Measurements from ENCODE around the gene MXRA7.
A peak's percentile ranks its signal among the peaks of the same experiment; 100 is the strongest.
"Not testable (repeated sequence)": the region's sequence is repeated elsewhere in the genome, so short reads cannot be mapped to it uniquely, and the experiment has no call there.

The MXRA7 gene, protein sequence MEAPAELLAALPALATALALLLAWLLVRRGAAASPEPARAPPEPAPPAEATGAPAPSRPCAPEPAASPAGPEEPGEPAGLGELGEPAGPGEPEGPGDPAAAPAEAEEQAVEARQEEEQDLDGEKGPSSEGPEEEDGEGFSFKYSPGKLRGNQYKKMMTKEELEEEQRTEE

DNA sequence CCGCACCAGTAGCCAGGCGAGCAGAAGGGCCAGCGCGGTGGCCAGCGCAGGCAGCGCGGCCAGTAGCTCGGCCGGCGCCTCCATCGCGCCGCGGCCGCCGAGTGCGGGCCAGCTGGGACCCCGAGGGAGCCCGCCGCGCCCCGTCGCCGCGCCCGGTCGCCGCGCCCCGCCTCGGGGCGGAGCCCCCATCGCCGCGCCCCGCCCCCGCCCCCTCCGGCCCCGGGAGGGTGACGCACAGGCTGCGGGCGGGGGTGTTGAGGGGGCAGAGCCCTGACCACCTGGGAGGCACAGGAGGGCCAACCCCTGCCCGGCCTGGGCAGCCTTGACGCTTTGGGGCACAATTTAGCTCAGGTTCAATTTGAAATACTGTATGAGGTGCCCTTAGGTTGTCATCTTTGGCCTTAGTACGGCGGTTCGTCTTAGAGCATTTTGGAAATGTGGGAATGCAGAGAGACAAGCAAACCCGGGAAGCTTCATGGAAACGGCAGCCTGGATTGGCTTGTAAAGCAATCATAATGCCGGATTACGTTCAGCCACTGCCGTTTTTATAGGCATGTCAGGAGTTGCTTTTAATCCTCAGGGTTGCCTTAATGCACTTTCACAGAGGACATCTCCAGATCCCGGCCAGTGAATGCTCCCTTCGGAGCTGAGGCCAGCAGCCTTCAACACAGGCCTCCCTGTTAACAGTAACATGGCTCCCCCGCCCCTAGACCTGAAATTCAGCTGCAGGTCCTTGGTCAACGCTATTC lies at the start of gene MXRA7:
MXRA7 (minus strand) TSS at position 103 of the 749 bp plus-strand sequence; CDS start at position 84, 19 bp downstream.
- peak; percentile 87 for DNase-seq (ENCODE audit: low spot score)

DNA sequence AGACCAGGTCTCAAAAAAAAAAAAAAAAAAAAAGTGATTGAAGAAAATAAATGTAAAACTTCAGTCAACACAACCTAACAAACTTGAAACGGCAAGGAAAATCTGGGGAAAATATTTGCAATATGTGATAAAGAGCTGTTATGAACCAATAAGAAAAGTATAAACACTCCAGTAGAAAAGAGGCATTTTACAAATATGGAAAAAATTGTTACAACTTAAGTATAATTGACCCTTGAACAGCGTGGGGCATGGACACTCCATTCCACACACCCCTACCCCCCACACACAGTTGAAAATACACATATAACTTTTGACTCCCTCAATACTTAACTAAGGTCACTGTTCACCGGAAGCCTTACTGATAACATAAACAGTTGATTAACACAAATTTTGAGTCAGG lies 47.8 kb upstream of the MXRA7 start:
- DNase-seq (ENCODE audit: low spot score): no peak

DNA sequence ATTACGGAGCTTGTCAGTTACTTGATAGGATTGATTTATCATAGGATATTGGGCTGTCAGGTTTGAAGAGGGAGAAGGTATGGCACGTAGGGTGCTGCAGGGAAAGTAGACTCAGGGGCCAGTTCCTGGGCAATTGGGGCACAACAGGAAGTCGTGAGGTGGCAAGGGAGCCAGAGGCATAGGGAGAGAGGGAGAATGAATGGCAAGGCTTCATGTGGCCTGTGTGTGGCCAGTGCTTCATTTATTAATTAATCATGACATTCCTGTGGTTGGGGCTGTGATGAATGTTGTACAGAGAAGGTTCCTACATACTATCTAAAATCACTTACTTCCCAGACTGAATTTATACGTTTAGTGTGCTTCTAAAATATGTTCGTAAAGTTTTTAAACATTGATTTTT lies 46.5 kb upstream of the MXRA7 start:
- no peak for DNase-seq (ENCODE audit: low spot score)

DNA sequence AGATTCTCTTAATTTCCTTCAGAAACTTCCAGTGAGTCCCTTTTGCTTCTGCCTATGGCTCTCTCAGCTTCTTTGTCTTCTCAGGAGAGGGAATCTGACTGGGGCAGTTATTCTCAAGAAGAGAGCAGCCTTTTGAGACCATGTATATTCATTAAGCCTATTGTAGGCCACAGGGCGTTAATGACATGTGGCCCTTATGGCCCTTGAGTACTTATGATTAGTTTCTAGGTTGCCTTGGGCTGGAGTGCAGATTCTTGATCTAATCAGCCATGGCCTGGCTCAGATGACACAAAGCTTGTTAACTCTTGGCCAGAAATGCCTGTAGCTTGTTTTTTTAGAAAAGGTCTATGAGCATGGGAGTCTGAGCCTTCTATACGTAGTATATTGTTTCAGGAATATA lies 44.5 kb upstream of the MXRA7 start:
- DNase-seq (ENCODE audit: low spot score): no peak

DNA sequence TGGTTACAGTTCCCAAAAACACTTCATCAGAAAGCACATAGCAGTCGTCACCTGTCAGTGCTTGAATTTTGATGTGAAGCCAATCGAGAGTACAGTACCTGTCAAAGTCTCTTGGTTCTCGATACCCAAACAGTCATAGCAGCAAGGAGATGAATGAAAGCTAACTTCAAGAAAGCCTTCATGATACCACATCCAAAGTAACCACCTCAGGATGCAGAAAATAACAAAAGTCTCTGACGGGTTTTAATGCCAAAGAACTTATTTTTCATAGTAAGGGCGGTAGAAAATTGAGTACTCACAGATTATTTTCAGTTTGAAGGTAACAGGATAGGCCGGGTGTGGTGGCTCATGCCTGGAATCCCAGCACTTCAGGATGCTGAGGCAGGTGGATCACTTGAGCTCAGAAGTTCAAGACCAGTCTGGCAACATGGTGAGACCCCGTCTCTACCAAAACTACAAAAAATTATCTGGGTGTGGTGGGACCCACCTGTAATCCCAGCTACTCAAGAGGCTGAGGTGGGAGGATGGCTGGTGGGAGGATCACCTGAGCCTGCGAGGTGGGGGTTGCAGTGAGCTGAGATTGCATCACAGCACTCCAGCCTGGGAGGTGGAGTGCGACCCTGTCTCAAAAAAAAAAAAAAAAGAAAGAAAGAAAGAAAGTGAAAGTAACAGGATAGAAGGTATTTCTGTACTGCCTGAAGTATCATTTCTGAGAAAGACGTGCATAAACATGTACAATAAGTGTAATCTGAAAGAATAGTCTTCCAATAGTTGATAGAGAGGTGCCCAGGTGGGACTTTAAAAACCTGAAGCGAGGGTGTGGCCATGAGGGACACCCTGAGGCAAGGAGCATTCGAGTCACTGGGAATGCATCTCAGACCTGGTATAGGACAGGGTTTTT lies 42.5 kb upstream of the MXRA7 start:
- no peak for DNase-seq (ENCODE audit: low spot score)

DNA sequence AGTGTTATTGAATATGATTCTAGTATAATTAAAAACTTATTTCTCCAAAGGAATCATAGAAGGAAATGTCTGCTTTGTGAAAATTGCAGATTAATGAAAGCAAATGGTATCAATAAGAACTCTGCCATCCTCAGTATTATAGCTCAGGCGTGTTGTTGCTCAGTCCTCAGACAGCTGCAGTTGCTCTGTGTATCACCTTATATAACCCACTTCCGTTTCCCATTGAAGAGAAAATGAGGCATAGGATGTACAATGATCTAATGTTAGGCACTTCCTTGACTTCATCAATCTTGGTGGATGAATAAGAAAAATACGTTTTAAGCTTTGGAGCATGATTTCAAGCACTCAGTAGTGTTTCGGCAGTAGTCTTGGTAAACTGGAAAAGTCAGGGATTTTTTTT lies 41.2 kb upstream of the MXRA7 start:
- no peak for DNase-seq (ENCODE audit: low spot score)

DNA sequence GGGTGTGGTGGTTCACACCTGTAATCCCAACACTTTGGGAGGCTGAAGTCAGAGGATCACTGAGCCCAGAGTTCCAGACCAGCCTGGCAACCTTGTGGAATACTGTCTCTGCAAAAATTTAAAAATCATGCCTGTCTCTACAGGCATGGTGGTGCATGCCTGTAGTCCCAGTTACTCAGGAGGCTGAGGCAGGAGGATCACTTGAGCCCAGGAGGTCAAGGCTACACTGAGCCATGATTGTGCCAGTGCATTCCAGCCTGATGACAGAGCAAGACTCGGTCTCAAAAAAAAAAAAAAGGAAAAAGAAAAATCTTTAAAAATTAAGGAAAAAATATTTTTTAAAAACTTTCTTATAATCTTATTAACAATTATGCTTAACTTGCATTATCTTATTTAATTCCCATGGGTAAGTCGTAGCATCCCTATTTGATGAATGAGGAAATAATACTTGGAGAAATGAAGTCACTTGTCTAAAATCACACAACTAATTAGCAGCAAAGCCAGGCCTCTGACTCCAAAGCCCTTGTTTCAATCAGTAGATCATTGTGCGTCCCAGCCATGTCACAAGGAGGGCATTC lies 40.7 kb upstream of the MXRA7 start:
- no peak for DNase-seq (ENCODE audit: low spot score)

DNA sequence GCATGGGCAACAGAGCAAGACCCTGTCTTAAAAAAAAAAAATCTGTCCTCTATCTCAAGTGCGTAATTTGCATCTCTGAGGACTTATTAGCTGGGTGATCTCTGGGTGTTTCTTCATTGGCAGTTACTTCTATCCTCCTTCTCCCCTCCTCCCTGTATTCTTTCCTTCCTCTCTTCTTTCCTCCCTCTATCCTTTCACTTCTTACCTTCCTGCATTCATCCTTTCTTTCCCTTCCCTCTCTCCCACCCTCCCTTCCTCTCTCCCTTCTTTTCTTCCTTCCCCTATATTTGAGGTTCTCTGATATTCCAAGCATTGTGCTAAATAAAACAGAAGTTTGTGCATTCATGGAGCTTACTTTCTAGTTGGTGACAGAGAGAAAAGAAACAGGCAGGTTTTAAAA lies 37.9 kb upstream of the MXRA7 start:
- no peak for DNase-seq (ENCODE audit: low spot score)

DNA sequence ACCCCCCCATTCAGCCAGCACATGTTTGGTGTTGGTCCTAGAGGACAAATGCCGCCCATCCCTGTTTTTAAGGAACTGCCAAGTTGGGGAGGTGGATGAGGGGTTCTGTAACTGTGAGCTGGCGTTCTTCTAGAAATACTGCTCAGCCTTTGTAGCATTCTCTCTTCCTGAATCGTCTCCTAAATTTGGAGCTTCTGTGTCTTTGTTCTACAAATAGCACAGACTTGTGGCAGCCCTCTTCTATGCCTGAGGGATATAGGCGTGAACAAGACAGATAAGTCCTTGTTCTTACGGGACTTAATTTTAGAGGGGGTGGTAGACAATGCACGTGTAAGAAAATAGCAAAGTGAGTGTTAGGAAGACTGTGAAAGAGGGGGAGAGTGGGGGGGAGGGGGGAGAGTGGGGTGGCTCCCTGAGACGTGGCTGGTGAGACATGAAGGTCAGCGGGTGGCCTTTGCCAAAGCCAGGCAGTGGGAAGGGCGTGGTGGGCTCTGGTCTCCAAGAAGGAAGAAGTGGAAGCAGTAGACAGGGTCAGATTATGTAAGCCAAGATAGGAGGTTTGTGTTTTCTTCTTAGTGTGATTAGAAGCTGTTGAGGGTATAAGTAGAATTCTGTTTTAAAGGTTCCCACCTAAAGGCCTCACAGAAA lies 37.1 kb upstream of the MXRA7 start:
- DNase-seq (ENCODE audit: low spot score): no peak

DNA sequence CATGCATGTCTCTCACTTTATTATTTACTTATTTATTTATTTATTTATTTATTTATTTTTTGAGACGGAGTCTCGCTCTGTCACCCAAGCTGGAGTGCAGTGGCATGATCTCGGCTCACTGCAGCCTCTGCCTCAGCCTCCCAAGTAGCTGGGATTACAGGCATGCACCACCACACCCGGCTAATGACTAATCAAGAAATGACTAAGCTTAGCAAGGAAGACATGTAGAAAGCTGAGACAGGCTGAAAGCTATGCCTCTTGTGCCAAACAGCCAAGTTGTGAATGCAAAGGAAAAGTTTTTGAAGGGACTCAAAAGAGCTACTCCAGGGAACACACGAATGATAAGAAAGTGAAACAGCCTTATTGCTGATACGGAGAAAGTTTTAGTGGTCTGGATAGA lies 35.0 kb upstream of the MXRA7 start:
- not testable (repeated sequence) for DNase-seq (ENCODE audit: low spot score)

DNA sequence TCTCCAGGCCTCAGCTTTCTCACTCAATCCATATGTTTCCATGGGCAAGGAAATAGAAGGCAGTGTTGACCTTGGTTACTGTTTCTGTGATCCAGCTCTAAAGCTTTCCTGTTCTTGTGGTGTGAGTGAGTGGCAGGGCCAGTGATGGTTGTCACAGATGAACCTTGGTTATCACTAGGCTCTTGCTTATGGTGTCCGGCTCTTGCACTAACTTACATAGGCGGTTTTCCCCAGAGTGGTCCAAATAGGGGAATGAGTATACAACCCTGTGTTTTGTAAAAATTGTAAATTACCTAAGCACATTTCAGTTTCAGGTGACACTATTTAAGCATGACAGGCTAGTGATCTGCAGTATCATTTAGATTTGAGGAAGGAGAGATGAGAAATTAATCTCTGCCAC lies 34.0 kb upstream of the MXRA7 start:
- DNase-seq (ENCODE audit: low spot score): no peak

DNA sequence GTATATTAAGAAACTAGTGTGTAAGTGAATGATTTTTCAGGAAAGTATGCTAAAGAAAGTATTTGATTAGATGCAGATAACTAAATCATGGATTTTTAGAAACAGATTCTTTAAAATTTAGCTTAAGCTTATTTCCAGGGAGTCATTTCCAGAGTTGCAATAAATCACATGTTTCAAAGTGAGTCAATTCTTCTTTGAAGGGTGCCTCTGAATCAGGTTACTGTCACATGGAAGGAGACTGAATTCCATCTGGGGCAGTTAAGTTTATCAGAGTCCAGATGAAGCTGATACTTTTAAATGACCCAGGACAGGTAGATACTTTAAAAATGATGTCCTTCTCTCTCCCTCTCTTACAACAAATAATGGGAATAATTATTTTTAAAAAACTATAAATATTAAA lies 32.2 kb upstream of the MXRA7 start:
- DNase-seq (ENCODE audit: low spot score): no peak

DNA sequence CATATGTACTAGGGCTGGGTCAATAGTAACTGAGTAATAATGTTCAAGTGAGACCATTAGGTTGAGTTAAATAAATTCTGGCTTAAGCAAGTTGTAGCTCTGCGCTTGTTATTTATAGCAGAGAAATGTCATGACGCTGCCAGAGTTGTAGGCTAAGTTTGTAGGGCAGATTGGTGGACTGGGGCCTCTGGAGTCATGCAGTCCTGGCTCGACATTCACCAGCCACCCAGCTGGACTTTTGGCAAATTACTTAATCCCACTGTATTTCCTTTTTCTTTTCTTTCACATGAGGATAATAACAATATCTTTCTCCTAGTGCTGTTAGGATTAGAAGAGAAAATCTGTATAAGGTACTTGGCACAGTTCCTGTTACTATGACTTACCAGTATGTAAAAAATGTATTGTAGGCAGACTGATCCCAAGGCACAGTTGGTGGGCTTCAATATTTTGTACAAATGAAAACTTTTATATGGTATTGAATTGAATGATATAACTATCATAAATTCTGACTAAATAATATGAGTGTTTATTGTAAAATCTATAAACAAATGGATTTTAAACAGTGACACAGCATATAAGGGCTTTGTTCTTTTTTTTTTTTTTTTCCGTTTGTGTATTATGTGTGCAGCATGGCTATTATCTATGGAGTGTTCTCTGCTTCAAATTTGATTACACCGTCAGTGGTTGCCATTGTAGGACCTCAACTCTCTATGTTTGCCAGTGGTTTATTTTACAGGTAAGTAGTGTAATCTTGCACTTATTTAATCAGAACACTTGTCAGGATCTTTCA lies 29.8 kb upstream of the MXRA7 start:
- no peak for DNase-seq (ENCODE audit: low spot score)

DNA sequence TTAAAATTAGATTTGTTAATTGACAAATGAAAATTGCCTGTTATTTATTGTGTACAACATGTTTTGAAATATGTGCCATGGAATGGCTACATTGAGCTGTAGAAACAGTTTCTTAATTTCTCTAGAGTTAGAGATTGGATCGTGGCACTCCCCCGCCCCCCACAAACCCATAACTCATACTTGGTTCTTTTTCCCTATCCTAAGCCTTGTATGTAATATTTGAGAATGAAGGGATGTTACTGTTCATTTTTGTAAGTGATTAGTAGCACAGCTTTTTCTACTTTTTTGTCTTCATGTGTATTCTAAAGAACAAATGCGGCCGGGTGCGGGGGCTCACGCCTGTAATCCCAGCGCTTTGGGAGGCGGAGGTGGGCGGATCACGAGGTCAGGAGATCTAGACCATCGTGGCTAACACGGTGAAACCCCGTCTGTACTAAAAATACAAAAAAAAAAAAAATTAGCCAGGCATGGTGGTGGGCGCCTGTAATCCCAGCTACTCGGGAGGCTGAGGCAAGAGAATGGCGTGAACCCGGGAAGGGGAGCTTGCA lies 28.9 kb upstream of the MXRA7 start:
- not testable (repeated sequence) for DNase-seq (ENCODE audit: low spot score)

DNA sequence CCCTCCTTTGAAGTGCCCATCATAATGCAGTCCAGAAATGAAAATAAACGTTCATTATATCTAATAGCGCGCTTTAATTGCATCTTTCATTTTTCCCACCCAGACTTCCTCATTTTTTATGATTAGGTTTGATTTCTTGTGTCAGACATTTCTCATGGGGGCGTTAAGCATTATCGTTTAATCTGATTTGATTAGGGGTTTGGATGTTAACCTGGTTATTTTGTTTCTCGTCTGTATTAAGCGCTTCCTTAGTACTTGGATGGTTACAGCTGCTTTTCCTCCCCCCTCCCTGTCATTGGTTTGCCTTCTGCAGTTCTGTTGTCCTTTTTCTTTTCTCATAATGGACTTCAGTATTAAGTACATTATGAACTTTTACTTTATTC lies 27.7 kb upstream of the MXRA7 start:
- DNase-seq (ENCODE audit: low spot score): no peak

DNA sequence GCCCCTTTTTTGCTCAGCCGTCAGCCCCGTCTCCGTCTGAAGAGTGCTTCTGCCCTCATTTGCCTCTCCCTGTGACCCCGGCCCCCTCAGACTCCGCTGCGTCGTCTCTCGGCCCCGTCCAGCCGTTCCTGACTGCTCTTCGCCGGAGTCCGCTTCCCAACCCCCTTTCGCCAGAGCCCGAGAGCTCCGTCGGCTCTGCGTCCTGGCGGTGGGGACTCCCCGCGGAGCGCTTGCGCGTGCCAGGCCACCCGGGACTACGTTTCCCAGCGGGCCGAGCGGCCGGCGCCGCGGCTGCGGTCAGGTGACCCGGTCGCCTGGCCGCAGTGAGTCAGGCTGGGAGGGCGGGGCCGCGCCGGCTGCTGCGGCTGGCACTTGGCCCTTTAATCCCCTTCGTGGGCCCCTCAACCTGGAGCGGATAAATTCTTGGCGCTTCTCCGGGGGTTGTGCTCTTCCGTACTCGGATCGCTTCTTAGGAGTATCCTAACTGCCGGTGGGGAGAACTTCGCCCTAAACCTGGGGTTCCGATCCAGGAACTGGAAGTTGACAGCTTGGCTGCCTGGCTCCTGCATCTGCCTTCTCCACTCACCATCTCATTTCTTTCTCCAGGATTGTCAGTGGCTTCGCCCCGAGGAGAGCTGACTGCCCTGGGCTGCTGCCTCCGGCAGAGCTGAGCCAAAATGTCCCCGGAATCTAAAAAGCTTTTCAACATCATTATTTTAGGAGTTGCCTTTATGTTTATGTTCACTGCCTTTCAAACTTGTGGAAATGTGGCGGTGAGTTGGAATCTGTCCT lies 27.1 kb upstream of the MXRA7 start, which contains the start of gene MFSD11:
MFSD11 (plus strand) TSS at position 444 of the 792 bp plus-strand sequence; CDS start at position 678, 234 bp downstream.
- DNase-seq (ENCODE audit: low spot score): peak; percentile 99

DNA sequence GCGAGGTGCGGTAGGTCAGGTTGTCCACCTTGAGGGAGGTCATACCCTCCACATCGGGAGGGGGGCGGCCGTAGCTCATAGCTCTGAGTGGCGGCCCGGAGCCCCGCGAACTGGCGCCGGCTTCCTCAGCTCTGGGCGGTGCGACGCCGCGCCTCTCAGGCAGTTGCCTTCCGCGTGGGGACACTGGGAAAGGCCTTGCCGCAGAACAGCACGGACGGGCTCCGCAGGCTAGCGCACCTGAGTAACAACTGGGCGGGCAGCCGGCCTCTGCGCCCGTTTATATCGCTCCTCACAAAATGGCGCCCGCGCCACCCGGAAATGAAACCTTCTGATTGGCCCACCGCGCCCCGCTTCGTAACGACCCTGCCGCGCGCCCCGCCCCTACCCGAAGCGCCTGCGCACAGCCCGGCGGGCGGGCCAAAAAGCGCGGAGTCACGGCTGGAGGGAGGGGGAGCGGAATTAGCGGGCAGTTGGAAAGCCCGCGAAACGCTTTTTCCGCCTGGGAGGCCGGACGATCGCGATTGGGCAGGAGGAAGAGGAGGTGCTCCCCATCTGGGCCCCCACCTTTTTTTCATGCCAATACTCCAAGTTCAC lies 26.4 kb upstream of the MXRA7 start, which contains the start of gene SRSF2:
SRSF2 (minus strand) TSS at position 250 of the 594 bp plus-strand sequence; CDS start at position 79, 171 bp downstream.
- DNase-seq (ENCODE audit: low spot score): peak; percentile 100

DNA sequence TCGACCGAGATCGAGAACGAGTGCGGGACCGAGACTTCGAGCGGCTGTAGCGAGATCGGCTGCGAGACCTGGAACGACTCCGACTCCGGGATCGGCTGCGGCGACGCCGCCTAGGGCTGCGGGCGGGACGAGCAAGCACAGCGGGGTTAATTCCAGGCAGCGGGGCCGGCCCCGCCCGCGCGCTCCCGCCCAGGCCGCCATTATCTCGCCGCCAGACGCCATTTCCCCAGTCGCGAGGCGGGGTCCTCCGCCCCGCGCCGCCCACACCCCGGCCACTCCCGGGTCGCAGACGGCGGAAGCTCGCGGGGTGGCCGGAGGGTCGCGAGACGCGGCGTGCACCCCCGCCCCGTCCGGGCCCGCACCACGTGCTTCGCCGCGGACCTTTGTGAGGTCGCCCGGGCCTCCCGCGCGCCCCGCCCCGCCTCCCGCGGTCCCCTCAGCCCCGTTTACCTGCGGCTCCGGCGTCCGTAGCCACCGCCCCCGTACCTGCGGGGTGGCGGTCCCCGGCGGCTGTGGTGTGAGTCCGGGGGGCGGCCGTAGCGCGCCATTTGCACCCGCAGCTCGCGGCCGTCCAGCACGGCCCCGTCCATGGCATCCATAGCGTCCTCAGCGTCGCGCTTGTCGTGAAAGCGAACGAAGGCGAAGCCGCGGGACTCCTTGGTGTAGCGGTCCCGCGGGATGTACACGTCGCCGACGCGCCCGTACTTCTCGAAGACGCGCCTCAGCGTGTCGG lies 25.8 kb upstream of the MXRA7 start:
- DNase-seq (ENCODE audit: low spot score): peak; percentile 92
